ENCODE data around the gene LRFN4. TPM values are rescaled to one million over a fixed set of nuclear protein-coding genes. Genes with fewer than 3 reads are reported as not detected.
A peak's percentile ranks its signal among the peaks of the same experiment; 100 is the strongest.

Gene LRFN4
- total RNA-seq, 1 donor from 2014 or later: 33.7 TPM

DNA sequence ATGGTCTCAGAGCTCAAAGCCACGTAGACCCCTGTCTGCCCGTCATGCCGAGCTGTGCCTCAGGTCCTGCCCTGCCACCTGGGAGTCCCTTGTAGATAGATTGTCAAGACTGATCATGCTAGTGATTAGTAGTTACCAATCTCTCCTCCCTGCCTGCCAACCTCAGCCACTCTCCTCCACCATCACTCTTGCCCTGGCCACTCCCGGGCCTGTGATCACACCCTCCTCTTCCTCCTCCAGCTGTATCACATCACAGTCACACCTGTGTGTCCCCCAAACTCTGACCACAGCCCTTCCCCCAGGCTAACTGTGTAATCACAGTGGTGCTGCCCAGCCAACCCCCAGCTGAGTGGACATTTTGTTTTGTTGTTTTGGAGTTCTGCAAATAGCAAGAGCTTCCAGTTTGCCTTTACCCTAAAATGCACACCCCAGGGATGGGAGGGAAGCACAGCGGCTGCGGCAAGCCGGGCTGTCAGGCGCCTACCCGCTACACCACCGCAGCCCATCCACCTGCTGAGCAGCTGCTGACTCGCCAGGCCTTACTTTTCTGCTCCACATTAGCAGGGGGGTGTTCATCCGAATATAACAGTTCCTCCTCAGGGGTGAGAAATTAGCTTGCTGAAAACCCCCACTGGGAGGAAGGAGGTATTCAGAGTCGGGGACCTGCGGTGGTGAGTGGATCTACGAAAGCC is 45.8 kb downstream of the LRFN4 start:
- Mint-ChIP-seq H3K9me3 (ENCODE audit: unreplicated experiment) (no peaks in the 10 kb centered on the region), H3K36me3 (ENCODE audit: low read depth, unreplicated experiment) (no peaks in the 10 kb centered on the region), H3K27ac (ENCODE audit: unreplicated experiment) (no peak overlapping the region), H3K4me3 (ENCODE audit: unreplicated experiment) (no peak overlapping the region), H3K27me3 (ENCODE audit: low read depth, unreplicated experiment) (no peaks in the 10 kb centered on the region), H3K4me1 (ENCODE audit: low read depth, unreplicated experiment) (peaks cover 19% of the 10 kb centered on the region)
- no peaks in the 10 kb centered on the region for H3K9me3 ChIP-seq (ENCODE audit: insufficient read depth, low read depth, low read length)
- no peak overlapping the region for H2AFZ ChIP-seq (ENCODE audit: low read depth, low read length)
- H3K4me3 ChIP-seq (ENCODE audit: insufficient read depth, low read depth, low read length): no peak overlapping the region
- H3K4me1 ChIP-seq (ENCODE audit: insufficient read depth, low read length): peaks cover 25% of the 10 kb centered on the region
- no peaks in the 10 kb centered on the region for H3K27me3 ChIP-seq (ENCODE audit: insufficient read depth, low read length)
- no peak for FAIRE-seq
- no peak overlapping the region for H3K9ac ChIP-seq (ENCODE audit: low read length)
- H3K27ac ChIP-seq (ENCODE audit: low read depth, low read length): no peak overlapping the region
- TF ChIP-seq EZH2 (IDR thresholded peaks at IDR 0.05; ENCODE audit: insufficient read depth, low read length): no peak
- TF ChIP-seq, protein P1, sequence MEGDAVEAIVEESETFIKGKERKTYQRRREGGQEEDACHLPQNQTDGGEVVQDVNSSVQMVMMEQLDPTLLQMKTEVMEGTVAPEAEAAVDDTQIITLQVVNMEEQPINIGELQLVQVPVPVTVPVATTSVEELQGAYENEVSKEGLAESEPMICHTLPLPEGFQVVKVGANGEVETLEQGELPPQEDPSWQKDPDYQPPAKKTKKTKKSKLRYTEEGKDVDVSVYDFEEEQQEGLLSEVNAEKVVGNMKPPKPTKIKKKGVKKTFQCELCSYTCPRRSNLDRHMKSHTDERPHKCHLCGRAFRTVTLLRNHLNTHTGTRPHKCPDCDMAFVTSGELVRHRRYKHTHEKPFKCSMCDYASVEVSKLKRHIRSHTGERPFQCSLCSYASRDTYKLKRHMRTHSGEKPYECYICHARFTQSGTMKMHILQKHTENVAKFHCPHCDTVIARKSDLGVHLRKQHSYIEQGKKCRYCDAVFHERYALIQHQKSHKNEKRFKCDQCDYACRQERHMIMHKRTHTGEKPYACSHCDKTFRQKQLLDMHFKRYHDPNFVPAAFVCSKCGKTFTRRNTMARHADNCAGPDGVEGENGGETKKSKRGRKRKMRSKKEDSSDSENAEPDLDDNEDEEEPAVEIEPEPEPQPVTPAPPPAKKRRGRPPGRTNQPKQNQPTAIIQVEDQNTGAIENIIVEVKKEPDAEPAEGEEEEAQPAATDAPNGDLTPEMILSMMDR (IDR thresholded peaks at IDR 0.05; ENCODE audit: insufficient read depth, low read depth, low read length): no peak
- H4K20me1 ChIP-seq (ENCODE audit: insufficient read depth, low read length): no peaks in the 10 kb centered on the region
- no peaks in the 10 kb centered on the region for H3K79me2 ChIP-seq (ENCODE audit: insufficient read depth, low read length)
- no peak for DNase-seq (ENCODE audit: low read depth)
- H3K36me3 ChIP-seq (ENCODE audit: insufficient read depth, low read length): no peaks in the 10 kb centered on the region
- H3K4me2 ChIP-seq (ENCODE audit: low read length): no peak overlapping the region

DNA sequence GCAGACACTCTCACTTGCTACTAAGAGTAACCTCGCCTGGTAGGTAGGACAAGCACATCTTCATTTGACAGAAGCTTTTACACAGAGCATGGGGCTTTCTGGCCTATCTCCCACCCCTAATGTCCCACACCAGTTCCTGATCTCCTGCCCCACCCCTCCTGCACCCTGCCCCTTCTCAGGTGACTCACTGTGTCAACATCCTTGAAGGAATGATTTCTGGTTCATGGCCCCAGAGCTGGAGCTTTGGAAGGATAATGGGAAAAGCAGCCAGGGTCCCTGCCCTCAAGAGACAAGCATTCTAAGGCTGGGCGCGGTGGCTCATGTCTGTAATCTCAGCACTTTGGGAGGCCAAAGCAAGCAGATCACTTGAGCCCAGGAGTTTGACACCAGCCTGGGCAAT is 47.2 kb downstream of the LRFN4 start:
- H3K27me3 ChIP-seq (ENCODE audit: insufficient read depth, low read length): no peaks in the 10 kb centered on the region
- no peak for FAIRE-seq
- H3K4me1 Mint-ChIP-seq (ENCODE audit: low read depth, unreplicated experiment): peaks cover 19% of the 10 kb centered on the region
- H3K4me3 Mint-ChIP-seq (ENCODE audit: unreplicated experiment): no peak overlapping the region
- H2AFZ ChIP-seq (ENCODE audit: low read depth, low read length): no peak overlapping the region
- H3K79me2 ChIP-seq (ENCODE audit: insufficient read depth, low read length): no peaks in the 10 kb centered on the region
- no peak overlapping the region for H3K27ac ChIP-seq (ENCODE audit: low read depth, low read length)
- H3K4me2 ChIP-seq (ENCODE audit: low read length): peak overlapping the region; percentile 37
- TF ChIP-seq, protein P1 (IDR thresholded peaks at IDR 0.05; ENCODE audit: insufficient read depth, low read depth, low read length): no peak
- TF ChIP-seq EZH2 (IDR thresholded peaks at IDR 0.05; ENCODE audit: insufficient read depth, low read length): no peak
- no peaks in the 10 kb centered on the region for H3K9me3 ChIP-seq (ENCODE audit: insufficient read depth, low read depth, low read length)
- no peak overlapping the region for H3K27ac Mint-ChIP-seq (ENCODE audit: unreplicated experiment)
- no peak overlapping the region for H3K9ac ChIP-seq (ENCODE audit: low read length)
- no peak overlapping the region for H3K4me3 ChIP-seq (ENCODE audit: insufficient read depth, low read depth, low read length)
- H4K20me1 ChIP-seq (ENCODE audit: insufficient read depth, low read length): no peaks in the 10 kb centered on the region
- H3K4me1 ChIP-seq (ENCODE audit: insufficient read depth, low read length): peaks cover 25% of the 10 kb centered on the region
- H3K27me3 Mint-ChIP-seq (ENCODE audit: low read depth, unreplicated experiment): peaks cover 2% of the 10 kb centered on the region
- no peaks in the 10 kb centered on the region for H3K36me3 ChIP-seq (ENCODE audit: insufficient read depth, low read length)
- no peaks in the 10 kb centered on the region for H3K36me3 Mint-ChIP-seq (ENCODE audit: low read depth, unreplicated experiment)
- no peak for DNase-seq (ENCODE audit: low read depth)
- H3K9me3 Mint-ChIP-seq (ENCODE audit: unreplicated experiment): no peaks in the 10 kb centered on the region

DNA sequence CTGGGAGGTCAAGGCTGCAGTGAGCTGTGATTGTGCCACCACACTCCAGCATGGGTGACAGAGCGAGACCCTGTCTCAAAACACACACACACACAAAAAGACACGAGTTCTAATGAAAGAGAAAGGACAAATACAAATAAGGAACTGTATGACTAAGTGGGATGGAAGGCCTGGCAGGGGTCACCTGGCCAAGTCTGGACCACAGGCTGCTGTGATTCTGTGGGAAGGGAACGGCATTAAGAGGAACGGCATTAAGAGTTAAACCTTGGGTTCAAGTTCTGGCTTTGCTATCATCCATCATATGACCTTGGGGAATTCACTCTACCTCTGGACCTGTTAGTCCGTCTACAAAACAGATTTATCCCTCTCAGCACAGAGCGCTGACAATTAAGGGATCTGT is 47.7 kb downstream of the LRFN4 start:
- FAIRE-seq: no peak
- peaks cover 19% of the 10 kb centered on the region for H3K4me1 Mint-ChIP-seq (ENCODE audit: low read depth, unreplicated experiment)
- H2AFZ ChIP-seq (ENCODE audit: low read depth, low read length): no peak overlapping the region

More for the DNA sequence above, 47.7 kb downstream of the LRFN4 start:
- Mint-ChIP-seq H3K27me3 (ENCODE audit: low read depth, unreplicated experiment) (peaks cover 3% of the 10 kb centered on the region), H3K27ac (ENCODE audit: unreplicated experiment) (no peak overlapping the region), H3K9me3 (ENCODE audit: unreplicated experiment) (no peaks in the 10 kb centered on the region), H3K4me3 (ENCODE audit: unreplicated experiment) (no peak overlapping the region), H3K36me3 (ENCODE audit: low read depth, unreplicated experiment) (no peaks in the 10 kb centered on the region)
- Histone ChIP-seq H3K4me3 (ENCODE audit: insufficient read depth, low read depth, low read length) (no peak overlapping the region), H4K20me1 (ENCODE audit: insufficient read depth, low read length) (no peaks in the 10 kb centered on the region), H3K9ac (ENCODE audit: low read length) (no peak overlapping the region), H3K9me3 (ENCODE audit: insufficient read depth, low read depth, low read length) (no peaks in the 10 kb centered on the region), H3K27me3 (ENCODE audit: insufficient read depth, low read length) (no peaks in the 10 kb centered on the region), H3K36me3 (ENCODE audit: insufficient read depth, low read length) (no peaks in the 10 kb centered on the region), H3K4me1 (ENCODE audit: insufficient read depth, low read length) (peaks cover 25% of the 10 kb centered on the region), H3K27ac (ENCODE audit: low read depth, low read length) (no peak overlapping the region), H3K79me2 (ENCODE audit: insufficient read depth, low read length) (no peaks in the 10 kb centered on the region), H3K4me2 (ENCODE audit: low read length) (peak overlapping the region; percentile 37)
- DNase-seq (ENCODE audit: low read depth): peak; percentile 79
- TF ChIP-seq, protein P1 (IDR thresholded peaks at IDR 0.05; ENCODE audit: insufficient read depth, low read depth, low read length): no peak
- no peak for TF ChIP-seq EZH2 (IDR thresholded peaks at IDR 0.05; ENCODE audit: insufficient read depth, low read length)

Measured in astrocyte (in vitro differentiated cells and primary cell).